ENCODE data around the gene STXBP6. TPM values are rescaled to one million over a fixed set of nuclear protein-coding genes. Genes with fewer than 3 reads are reported as not detected.

STXBP6 gene
- total and polyA plus RNA-seq, 2 of the 13 experiments (the other 11 are each of a cell fraction or from before 2014, with no cell fraction given), result 35.3 to 42.8 TPM

GRCh38 chr14:24839617-24840203 lies 210.2 kb downstream of the STXBP6 start (continued):
- TF ChIP-seq ATF7-NPFF (CRISPR knock-in tag; IDR thresholded peaks at IDR 0.05; ENCODE audit: low read depth) (peak; percentile 48; the same call in 1 of the 2 replicates), ZNF431 (CRISPR knock-in tag; IDR thresholded peaks at IDR 0.05; ENCODE audit: borderline replicate concordance, low read depth) (no peak; the same call in 1 of the 2 replicates), ZNF180 (CRISPR knock-in tag; IDR thresholded peaks at IDR 0.05; ENCODE audit: borderline replicate concordance, low read depth) (no peak), SMAD3 (CRISPR knock-in tag; IDR thresholded peaks at IDR 0.05) (no peak; the same call in none of the 2 replicates), MTF1 (CRISPR knock-in tag; IDR thresholded peaks at IDR 0.05) (peak; percentile 37; the same call in 1 of the 2 replicates), ZNF572 (CRISPR knock-in tag; IDR thresholded peaks at IDR 0.05) (no peak), MEF2D (CRISPR knock-in tag; IDR thresholded peaks at IDR 0.05) (peak; percentile 68), NFE2 (CRISPR knock-in tag; IDR thresholded peaks at IDR 0.05) (no peak), YY1 (IDR thresholded peaks at IDR 0.05; ENCODE audit: insufficient read depth, insufficient replicate concordance, low read depth, low read length) (no peak), CHD2 (IDR thresholded peaks at IDR 0.05; ENCODE audit: low read depth, low read length) (no peak; the same call in 1 of the 2 replicates), TRIM24 (CRISPR knock-in tag; IDR thresholded peaks at IDR 0.05) (no peak), ZNF562 (CRISPR knock-in tag; IDR thresholded peaks at IDR 0.05; ENCODE audit: borderline replicate concordance) (no peak), ZNF782 (CRISPR knock-in tag; IDR thresholded peaks at IDR 0.05; ENCODE audit: borderline replicate concordance) (no peak), ZNF274 (CRISPR knock-in tag; IDR thresholded peaks at IDR 0.05) (no peak), TCF7L2 (IDR thresholded peaks at IDR 0.05; ENCODE audit: low read depth, low read length) (no peak), ZNF530 (CRISPR knock-in tag; IDR thresholded peaks at IDR 0.05; ENCODE audit: low read depth) (no peak), MXD1 (CRISPR knock-in tag; IDR thresholded peaks at IDR 0.05) (no peak)
- TF ChIP-seq, protein P1, sequence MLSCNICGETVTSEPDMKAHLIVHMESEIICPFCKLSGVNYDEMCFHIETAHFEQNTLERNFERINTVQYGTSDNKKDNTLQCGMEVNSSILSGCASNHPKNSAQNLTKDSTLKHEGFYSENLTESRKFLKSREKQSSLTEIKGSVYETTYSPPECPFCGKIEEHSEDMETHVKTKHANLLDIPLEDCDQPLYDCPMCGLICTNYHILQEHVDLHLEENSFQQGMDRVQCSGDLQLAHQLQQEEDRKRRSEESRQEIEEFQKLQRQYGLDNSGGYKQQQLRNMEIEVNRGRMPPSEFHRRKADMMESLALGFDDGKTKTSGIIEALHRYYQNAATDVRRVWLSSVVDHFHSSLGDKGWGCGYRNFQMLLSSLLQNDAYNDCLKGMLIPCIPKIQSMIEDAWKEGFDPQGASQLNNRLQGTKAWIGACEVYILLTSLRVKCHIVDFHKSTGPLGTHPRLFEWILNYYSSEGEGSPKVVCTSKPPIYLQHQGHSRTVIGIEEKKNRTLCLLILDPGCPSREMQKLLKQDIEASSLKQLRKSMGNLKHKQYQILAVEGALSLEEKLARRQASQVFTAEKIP (CRISPR knock-in tag; IDR thresholded peaks at IDR 0.05; ENCODE audit: borderline replicate concordance), result no peak
- TF ChIP-seq, protein P2, sequence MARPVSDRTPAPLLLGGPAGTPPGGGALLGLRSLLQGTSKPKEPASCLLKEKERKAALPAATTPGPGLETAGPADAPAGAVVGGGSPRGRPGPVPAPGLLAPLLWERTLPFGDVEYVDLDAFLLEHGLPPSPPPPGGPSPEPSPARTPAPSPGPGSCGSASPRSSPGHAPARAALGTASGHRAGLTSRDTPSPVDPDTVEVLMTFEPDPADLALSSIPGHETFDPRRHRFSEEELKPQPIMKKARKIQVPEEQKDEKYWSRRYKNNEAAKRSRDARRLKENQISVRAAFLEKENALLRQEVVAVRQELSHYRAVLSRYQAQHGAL (CRISPR knock-in tag; IDR thresholded peaks at IDR 0.05; ENCODE audit: not compliant biosample characterization), result no peak
- TF ChIP-seq, protein P3, sequence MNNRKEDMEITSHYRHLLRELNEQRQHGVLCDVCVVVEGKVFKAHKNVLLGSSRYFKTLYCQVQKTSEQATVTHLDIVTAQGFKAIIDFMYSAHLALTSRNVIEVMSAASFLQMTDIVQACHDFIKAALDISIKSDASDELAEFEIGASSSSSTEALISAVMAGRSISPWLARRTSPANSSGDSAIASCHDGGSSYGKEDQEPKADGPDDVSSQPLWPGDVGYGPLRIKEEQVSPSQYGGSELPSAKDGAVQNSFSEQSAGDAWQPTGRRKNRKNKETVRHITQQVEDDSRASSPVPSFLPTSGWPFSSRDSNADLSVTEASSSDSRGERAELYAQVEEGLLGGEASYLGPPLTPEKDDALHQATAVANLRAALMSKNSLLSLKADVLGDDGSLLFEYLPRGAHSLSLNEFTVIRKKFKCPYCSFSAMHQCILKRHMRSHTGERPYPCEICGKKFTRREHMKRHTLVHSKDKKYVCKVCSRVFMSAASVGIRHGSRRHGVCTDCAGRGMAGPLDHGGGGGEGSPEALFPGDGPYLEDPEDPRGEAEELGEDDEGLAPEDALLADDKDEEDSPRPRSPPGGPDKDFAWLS (CRISPR knock-in tag; IDR thresholded peaks at IDR 0.05; ENCODE audit: borderline replicate concordance), result no peak; the same call in 1 of the 2 replicates
- TF ChIP-seq, protein P4, sequence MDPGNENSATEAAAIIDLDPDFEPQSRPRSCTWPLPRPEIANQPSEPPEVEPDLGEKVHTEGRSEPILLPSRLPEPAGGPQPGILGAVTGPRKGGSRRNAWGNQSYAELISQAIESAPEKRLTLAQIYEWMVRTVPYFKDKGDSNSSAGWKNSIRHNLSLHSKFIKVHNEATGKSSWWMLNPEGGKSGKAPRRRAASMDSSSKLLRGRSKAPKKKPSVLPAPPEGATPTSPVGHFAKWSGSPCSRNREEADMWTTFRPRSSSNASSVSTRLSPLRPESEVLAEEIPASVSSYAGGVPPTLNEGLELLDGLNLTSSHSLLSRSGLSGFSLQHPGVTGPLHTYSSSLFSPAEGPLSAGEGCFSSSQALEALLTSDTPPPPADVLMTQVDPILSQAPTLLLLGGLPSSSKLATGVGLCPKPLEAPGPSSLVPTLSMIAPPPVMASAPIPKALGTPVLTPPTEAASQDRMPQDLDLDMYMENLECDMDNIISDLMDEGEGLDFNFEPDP (CRISPR knock-in tag; conservative IDR thresholded peaks at IDR 0.05), result no peak
- TF ChIP-seq, protein P5, sequence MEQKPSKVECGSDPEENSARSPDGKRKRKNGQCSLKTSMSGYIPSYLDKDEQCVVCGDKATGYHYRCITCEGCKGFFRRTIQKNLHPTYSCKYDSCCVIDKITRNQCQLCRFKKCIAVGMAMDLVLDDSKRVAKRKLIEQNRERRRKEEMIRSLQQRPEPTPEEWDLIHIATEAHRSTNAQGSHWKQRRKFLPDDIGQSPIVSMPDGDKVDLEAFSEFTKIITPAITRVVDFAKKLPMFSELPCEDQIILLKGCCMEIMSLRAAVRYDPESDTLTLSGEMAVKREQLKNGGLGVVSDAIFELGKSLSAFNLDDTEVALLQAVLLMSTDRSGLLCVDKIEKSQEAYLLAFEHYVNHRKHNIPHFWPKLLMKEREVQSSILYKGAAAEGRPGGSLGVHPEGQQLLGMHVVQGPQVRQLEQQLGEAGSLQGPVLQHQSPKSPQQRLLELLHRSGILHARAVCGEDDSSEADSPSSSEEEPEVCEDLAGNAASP (CRISPR knock-in tag; IDR thresholded peaks at IDR 0.05; ENCODE audit: borderline replicate concordance), result peak; percentile 72

Data from HepG2 (cell line).